ENCODE measurements around the gene NXPH3.

The NXPH3 gene

DNA sequence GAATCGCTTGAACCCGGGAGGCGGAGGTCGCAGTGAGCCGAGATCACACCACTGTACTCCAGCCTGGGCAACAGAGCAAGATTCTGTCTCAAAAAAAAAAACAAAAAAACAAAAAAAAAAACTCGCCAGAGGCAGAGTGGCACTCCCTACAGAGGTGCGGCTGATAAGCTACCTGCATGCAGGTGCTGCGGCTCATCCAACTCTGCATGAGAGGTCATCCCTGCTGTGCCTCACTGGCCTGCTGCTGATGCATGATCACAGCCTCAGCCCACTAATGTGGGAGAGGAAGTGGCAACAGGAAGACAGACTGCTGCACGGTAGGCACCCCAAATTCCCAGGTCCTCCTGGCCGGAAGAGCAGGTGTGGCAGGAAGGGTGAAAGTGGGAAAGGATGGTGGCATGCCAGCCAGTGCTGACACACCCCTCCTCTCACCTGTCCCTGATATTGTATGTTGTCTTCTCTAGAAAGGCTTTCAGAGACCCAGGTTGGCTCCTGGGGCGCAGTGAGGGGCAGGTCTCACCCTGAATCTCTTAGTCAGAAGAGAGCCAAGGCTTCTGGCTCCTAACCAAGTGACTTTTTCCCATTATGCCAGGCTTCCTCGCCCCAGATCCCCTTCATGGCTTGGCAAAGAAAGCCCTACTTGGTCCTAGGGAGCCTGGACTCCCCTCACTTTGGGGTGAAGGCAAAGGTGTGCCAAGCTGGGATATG is 11.8 kb downstream of the NXPH3 start:
- TF ChIP-seq CTCF (IDR thresholded peaks at IDR 0.05; ENCODE audit: low read depth, low read length, missing control alignments): no peak
- no peak overlapping the region for H3K4me3 ChIP-seq (ENCODE audit: low read depth, low read length)
- no peak for DNase-seq (ENCODE audit: low read depth)

DNA sequence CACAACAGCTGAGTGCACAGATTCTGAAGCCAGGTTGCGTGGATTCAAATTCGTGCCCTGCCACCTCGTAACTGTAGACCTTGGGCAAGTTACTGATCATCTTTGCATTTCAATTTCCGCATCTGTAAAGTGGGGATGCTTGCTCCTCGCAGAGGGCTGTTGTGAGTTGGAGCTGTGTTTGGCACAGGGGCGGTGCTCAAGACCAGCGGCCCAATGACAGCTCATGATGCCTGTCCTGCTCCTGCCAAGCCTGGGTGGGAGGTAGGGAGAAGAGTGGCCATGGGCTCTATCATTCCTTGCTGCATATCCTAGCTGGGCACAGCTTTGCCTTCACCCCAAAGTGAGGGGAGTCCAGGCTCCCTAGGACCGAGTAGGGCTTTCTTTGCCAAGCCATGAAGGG is 12.6 kb downstream of the NXPH3 start:
- no peak overlapping the region for H3K4me3 ChIP-seq (ENCODE audit: low read depth, low read length)
- TF ChIP-seq CTCF (IDR thresholded peaks at IDR 0.05; ENCODE audit: low read depth, low read length, missing control alignments): no peak
- no peak for DNase-seq (ENCODE audit: low read depth)

GRCh38 chr17:49588726-49589576 is 13.3 kb downstream of the NXPH3 start:
- no peak overlapping the region for H3K4me3 ChIP-seq (ENCODE audit: low read depth, low read length)
- no peak for TF ChIP-seq CTCF (IDR thresholded peaks at IDR 0.05; ENCODE audit: low read depth, low read length, missing control alignments)
- DNase-seq (ENCODE audit: low read depth): no peak

GRCh38 chr17:49589577-49589927 is 13.9 kb downstream of the NXPH3 start:
- DNase-seq (ENCODE audit: low read depth): no peak
- H3K4me3 ChIP-seq (ENCODE audit: low read depth, low read length): no peak overlapping the region
- no peak for TF ChIP-seq CTCF (IDR thresholded peaks at IDR 0.05; ENCODE audit: low read depth, low read length, missing control alignments)

GRCh38 chr17:49590874-49591273 is 15.2 kb downstream of the NXPH3 start:
- no peak for DNase-seq (ENCODE audit: low read depth)
- no peak for TF ChIP-seq CTCF (IDR thresholded peaks at IDR 0.05; ENCODE audit: low read depth, low read length, missing control alignments)

DNA sequence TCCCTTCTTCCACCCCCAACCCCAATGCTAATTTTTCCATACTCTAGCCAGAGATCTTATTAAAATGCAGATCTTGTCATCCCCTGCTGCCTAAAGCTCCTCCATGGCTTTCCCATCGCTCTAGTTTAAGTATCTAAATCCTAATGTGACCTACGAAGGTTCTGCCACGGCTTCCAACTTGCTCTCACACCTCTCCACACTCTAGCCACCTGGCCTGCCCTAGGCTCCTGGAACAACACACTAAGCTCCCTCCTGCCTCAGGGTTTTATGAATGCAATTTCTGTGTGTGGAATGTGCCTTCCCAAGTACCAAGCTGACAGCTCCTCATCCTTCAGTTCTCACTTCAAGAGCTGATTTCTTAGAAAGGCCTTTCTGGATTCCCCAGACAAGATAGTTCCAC is 16.6 kb downstream of the NXPH3 start:
- no peak for DNase-seq (ENCODE audit: low read depth)
- no peak for TF ChIP-seq CTCF (IDR thresholded peaks at IDR 0.05; ENCODE audit: low read depth, low read length, missing control alignments)
- H3K4me3 ChIP-seq (ENCODE audit: low read depth, low read length): no peak overlapping the region

More at GRCh38 chr17:49590874-49591273, 15.2 kb downstream of the NXPH3 start:
- no peak overlapping the region for H3K4me3 ChIP-seq (ENCODE audit: low read depth, low read length)

Data from GM12864 (cell line).